Activated CD8-positive, alpha-beta memory T cell treated with anti-CD3 and anti-CD28 coated beads for 4 hours (primary cell): ENCODE measurements around the gene SMCO4.

Experiments
- DNase-seq, 2 donors: peaks; one replicate each; pipeline ENCODE4 v3.0.0-alpha.2; 2020; ENCODE audit warnings: low read depth in 2 of 2

Gene SMCO4

GRCh38 chr11:93504110-93505095, 38.8 kb downstream of the SMCO4 start:
- no peak for DNase-seq

GRCh38 chr11:93501856-93502255, 41.3 kb downstream of the SMCO4 start:
- no peak for DNase-seq

- DNase-seq, result no peak
Observed at GRCh38 chr11:93500759-93501158, 42.4 kb downstream of the SMCO4 start.

GRCh38 chr11:93498641-93499040, 44.5 kb downstream of the SMCO4 start:
- DNase-seq, result no peak

GRCh38 chr11:93498161-93498560, 45.0 kb downstream of the SMCO4 start:
- DNase-seq, result no peak

GRCh38 chr11:93497596-93497995, 45.6 kb downstream of the SMCO4 start:
- no peak for DNase-seq

GRCh38 chr11:93494357-93494756, 48.8 kb downstream of the SMCO4 start:
- DNase-seq, result no peak

- DNase-seq, result no peak
Observed at GRCh38 chr11:93493252-93493897, 49.8 kb downstream of the SMCO4 start.

- no peak for DNase-seq
Observed at GRCh38 chr11:93492464-93493251, 50.5 kb downstream of the SMCO4 start.

- no peak for DNase-seq
Observed at GRCh38 chr11:93491973-93492372, 51.2 kb downstream of the SMCO4 start.

- no peak for DNase-seq
Observed at GRCh38 chr11:93490996-93491618, 52.1 kb downstream of the SMCO4 start.

GRCh38 chr11:93489841-93490240, 53.4 kb downstream of the SMCO4 start:
- no peak for DNase-seq

GRCh38 chr11:93487032-93487483, 56.1 kb downstream of the SMCO4 start:
- no peak for DNase-seq

GRCh38 chr11:93485983-93486382, 57.2 kb downstream of the SMCO4 start:
- no peak for DNase-seq

GRCh38 chr11:93484716-93485115, 58.5 kb downstream of the SMCO4 start:
- DNase-seq, result no peak

GRCh38 chr11:93482556-93482955, 60.6 kb downstream of the SMCO4 start:
- DNase-seq, result no peak

GRCh38 chr11:93481696-93482095, 61.5 kb downstream of the SMCO4 start:
- DNase-seq, result no peak

GRCh38 chr11:93481279-93481678, 61.9 kb downstream of the SMCO4 start:
- DNase-seq, result no peak

- no peak for DNase-seq
Observed at GRCh38 chr11:93480756-93481155, 62.4 kb downstream of the SMCO4 start.

GRCh38 chr11:93480256-93480655, 62.9 kb downstream of the SMCO4 start:
- no peak for DNase-seq

GRCh38 chr11:93478841-93479240, 64.3 kb downstream of the SMCO4 start:
- no peak for DNase-seq
